ENCODE results near the gene KANSL2. TPM values are rescaled to one million over a fixed set of nuclear protein-coding genes. Genes with fewer than 3 reads are reported as not detected.

Gene KANSL2
- total RNA-seq, 1 experiment from 2014 or later, result 56.6 TPM

GRCh38 chr12:48690436-48690835, 8.4 kb upstream of the KANSL2 start:
- no peak overlapping the region for H3K4me2 ChIP-seq (ENCODE audit: insufficient read depth, insufficient read length, low read length)
- no peaks in the 10 kb centered on the region for H3K27me3 ChIP-seq (ENCODE audit: insufficient read depth, low read length)
- no peak overlapping the region for H2BK12ac ChIP-seq (ENCODE audit: insufficient read length, low read depth, low read length)
- H3K4me1 ChIP-seq (ENCODE audit: insufficient read depth, low read length), result no peaks in the 10 kb centered on the region
- H2AFZ ChIP-seq (ENCODE audit: low read length), result no peak overlapping the region
- H3K9ac ChIP-seq (ENCODE audit: extremely low read depth, insufficient read length, low read length), result peak overlapping the region; percentile 23
- H3T11ph ChIP-seq (ENCODE audit: low read length), result no peak overlapping the region
- no peak overlapping the region for H3K4ac ChIP-seq (ENCODE audit: low read depth, low read length)
- no peaks in the 10 kb centered on the region for H3K23me2 ChIP-seq (ENCODE audit: insufficient read length, low read depth, low read length, poor library complexity, severe bottlenecking)
- no peak overlapping the region for H3K14ac ChIP-seq (ENCODE audit: insufficient read depth, low read length)
- H3K9me3 ChIP-seq (ENCODE audit: control insufficient read depth, low read depth, low read length), result no peaks in the 10 kb centered on the region
- no peak overlapping the region for H4K91ac ChIP-seq (ENCODE audit: insufficient read length, low read depth, low read length)
- no peaks in the 10 kb centered on the region for H3K27me3 Mint-ChIP-seq (ENCODE audit: low read depth)
- no peaks in the 10 kb centered on the region for H4K20me1 ChIP-seq (ENCODE audit: control insufficient read depth, insufficient read depth, insufficient read length)
- H3K27ac ChIP-seq (ENCODE audit: insufficient read length, low read depth, low read length), result no peak overlapping the region
- no peak overlapping the region for H2BK5ac ChIP-seq (ENCODE audit: insufficient read length, low read length)
- H3K36me3 Mint-ChIP-seq (ENCODE audit: insufficient read depth in 1 of 3, low read depth in 3 of 3), result peaks cover 22 to 72% (median 47%) of the 10 kb centered on the region in 3 experiments; a peak in 6 of 7 replicates
- no peak overlapping the region for H2BK15ac ChIP-seq (ENCODE audit: low read depth, low read length)
- H3K4me3 Mint-ChIP-seq, result no peak overlapping the region
- no peak overlapping the region for H4K8ac ChIP-seq (replicated peaks; ENCODE audit: insufficient read length, low read depth, low read length)
- no peak overlapping the region for H4K5ac ChIP-seq (ENCODE audit: insufficient read length, low read depth, low read length)
- no peak overlapping the region for H2BK20ac ChIP-seq (ENCODE audit: low read depth, low read length, poor library complexity, severe bottlenecking)
- no CpG with 5 or more reads among the region's 4 CpGs for WGBS (ENCODE audit: extremely low coverage, insufficient read length, low lambda C conversion rate)
- H3K27ac Mint-ChIP-seq, result no peak overlapping the region
- H3K79me2 ChIP-seq (ENCODE audit: insufficient read depth, low read length), result peaks cover 5% of the 10 kb centered on the region
- peaks cover 4% of the 10 kb centered on the region for H3K79me1 ChIP-seq (ENCODE audit: insufficient read depth, low read depth, low read length, poor library complexity, severe bottlenecking)
- TF ChIP-seq CTCF (conservative IDR thresholded peaks at IDR 0.05), result no peak
- H3K9me3 Mint-ChIP-seq, result no peaks in the 10 kb centered on the region
- no peak overlapping the region for H2BK120ac ChIP-seq (ENCODE audit: low read depth, low read length, poor library complexity, severe bottlenecking)
- H3K23ac ChIP-seq (ENCODE audit: insufficient read length, low read depth, low read length), result no peak overlapping the region
- no peak overlapping the region for H3K18ac ChIP-seq (ENCODE audit: insufficient read length, low read depth, low read length)
- no peak for DNase-seq
- no peaks in the 10 kb centered on the region for H3K4me1 Mint-ChIP-seq
- no peak overlapping the region for H3K56ac ChIP-seq (ENCODE audit: insufficient read length, low read depth, low read length)
- no peak overlapping the region for H2AK5ac ChIP-seq (ENCODE audit: insufficient read length, low read length)

Data from H9 (cell line).